ENCODE results near the gene PKIG.

GRCh38 chr20:44536175-44536574 is 46.2 kb upstream of the PKIG start:
- TF ChIP-seq TAF1 (IDR thresholded peaks at IDR 0.05; ENCODE audit: low read depth) (no peak), CTCF (IDR thresholded peaks at IDR 0.05; ENCODE audit: poor library complexity, severe bottlenecking) (no peak), MXI1 (conservative IDR thresholded peaks at IDR 0.05; ENCODE audit: poor library complexity, severe bottlenecking) (no peak)

Measured in neural cell (in vitro differentiated cells).